GM19468 (cell line): Measurements from ENCODE around the gene FAM90A26.
"Not testable (repeated sequence)": the region's sequence is repeated elsewhere in the genome, so short reads cannot be mapped to it uniquely, and the experiment has no call there.

Experiments used
- ATAC-seq: cut with Tn5 transposase; IDR thresholded peaks from one replicate; pipeline ENCODE4 v1.9.1; 2021; ENCODE audit warnings: mild to moderate bottlenecking, moderate library complexity, moderate number of reproducible peaks; ENCODE audit not compliant: unreplicated experiment; ENCODE audit errors: extremely low read depth

Gene FAM90A26

DNA sequence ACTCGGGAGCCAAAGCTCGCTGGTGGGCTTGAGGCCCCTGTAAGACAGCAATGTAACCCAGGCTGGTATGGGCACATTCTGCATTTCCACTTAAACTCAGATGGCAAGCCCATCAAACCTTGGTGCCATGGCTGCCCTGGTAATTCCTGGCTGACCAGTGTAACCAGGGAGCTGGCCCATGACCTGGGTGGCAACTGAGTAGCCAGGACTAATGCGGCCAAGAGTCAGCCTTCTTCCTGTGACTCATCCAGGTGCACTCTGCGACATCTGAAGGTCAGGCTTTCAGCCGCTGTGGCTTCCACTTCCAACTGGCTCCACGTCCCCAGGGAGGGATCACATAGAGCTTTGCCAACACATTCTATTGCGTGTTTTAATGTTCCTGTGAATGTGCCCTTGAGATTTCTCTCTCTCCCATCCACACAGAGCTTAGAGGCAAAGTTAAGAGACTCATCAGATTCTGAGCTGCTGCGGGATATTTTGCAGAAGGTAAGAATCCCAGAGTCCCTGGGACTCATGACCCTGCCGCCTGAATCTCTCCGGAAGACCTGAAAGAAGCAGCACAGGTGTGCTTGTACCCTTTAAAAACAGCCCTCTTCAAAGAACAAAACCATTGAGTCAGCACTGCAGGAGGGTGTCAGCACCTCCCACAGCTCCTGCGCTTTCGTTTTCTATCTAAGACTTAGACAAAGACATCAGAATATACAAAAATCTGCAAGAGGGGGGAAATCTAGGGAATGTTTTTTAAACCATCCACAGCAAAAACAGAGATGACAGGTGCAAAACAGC lies 14.9 kb upstream of the FAM90A26 start:
- ATAC-seq, result not testable (repeated sequence)

DNA sequence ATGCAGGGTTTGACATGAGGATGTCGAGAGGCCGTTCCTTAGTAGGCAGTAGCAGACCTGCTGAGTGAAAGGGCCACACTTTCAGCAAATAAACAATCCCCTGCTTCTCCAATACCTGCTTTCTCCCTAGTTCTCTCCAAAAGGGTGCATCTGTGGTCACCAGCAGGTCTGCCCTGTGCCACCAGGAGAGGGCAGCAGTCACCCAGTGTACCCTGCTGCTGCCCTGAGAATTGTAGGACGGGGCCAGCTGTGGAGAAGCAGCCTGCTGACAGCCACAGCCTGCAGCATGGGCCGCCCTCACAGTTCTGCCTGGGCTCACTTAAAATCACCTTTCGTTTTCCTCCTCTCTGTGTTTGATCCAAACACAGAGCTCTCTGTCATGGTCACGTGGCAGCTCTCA lies 11.8 kb upstream of the FAM90A26 start:
- not testable (repeated sequence) for ATAC-seq

DNA sequence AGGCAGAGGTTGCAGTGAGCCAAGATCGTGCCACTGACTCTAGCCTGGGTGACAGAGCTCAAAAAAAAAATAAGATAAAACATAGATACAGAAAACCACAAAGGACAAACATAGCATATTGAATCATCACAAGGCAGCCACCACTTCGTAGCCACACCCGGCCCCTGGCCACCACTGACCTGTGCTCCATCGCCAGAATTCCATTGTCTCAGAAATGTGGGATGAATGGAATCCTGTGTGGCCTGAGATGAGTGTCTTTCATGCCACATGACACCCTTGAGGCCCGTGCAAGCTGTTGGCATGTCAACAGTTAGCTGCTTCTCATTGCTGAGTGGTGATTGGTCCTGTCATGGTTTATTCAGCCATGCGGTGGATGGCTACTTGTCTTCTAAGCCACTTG lies 10.2 kb upstream of the FAM90A26 start:
- ATAC-seq, result not testable (repeated sequence)

DNA sequence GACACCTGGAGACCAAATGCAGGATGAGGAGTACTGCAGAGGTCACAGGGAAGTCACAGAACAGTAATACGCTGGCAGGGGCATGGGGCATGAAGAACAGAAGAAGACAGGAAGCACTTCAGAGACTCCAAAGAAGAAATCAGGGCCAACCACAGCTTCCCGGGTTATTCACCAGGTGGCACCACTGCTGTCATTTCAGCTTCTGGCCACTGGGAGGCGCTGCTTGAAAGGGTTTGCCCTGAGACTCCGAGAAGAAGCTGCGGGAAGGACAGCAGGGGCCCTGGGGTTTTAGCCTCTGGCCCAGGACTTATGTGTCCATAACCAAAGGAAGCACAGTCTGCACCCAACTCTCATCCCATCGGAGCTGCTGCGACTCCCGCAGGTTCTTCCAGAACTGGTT lies 4.2 kb upstream of the FAM90A26 start:
- not testable (repeated sequence) for ATAC-seq

- ATAC-seq, result not testable (repeated sequence)
Measured at GRCh38 chr4:9210357-9210756, 40.1 kb downstream of the FAM90A26 start, which contains the start of gene USP17L10. Gene USP17L10 (plus strand): TSS chr4:9210657. CDS start chr4:9210657, 0 bp downstream.

- ATAC-seq, result not testable (repeated sequence)
Measured at GRCh38 chr4:9214701-9215100, 44.5 kb downstream of the FAM90A26 start.

DNA sequence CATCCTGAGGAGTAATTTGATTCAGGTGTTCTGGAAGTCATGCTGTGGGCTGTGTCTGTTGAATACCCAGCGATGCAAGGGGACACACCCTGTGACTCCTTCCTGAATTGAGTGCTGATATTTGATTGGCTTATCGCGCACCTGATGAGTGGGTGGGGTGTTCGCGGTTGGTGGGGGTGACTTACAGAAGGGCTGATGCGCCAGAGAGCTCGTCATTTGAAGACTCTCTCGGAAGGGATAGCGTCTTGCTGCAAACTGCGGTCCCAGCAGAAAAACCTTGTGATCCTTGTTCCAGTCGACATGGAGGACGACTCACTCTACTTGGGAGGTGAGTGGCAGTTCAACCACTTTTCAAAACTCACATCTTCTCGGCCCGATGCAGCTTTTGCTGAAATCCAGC lies 44.9 kb downstream of the FAM90A26 start, which contains the start of gene USP17L11:
USP17L11 (plus strand) TSS at position 301 of the 400 bp plus-strand sequence; CDS start at position 301, 0 bp downstream.
- ATAC-seq, result not testable (repeated sequence)

- ATAC-seq, result not testable (repeated sequence)
Measured at GRCh38 chr4:9219852-9220251, 49.6 kb downstream of the FAM90A26 start, which contains the start of gene USP17L12. Gene USP17L12 (plus strand): TSS chr4:9220152. CDS start chr4:9220152, 0 bp downstream.

DNA sequence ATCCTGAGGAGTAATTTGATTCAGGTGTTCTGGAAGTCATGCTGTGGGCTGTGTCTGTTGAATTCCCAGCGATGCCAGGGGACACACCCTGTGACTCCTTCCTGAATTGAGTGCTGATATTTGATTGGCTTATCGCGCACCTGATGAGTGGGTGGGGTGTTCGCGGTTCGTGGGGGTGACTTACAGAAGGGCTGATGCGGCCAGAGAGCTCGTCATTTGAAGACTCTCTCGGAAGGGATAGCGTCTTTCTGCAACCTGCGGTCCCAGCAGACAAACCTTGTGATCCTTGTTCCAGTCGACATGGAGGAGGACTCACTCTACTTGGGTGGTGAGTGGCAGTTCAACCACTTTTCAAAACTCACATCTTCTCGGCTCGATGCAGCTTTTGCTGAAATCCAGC lies 54.4 kb downstream of the FAM90A26 start, which contains the start of gene USP17L13:
USP17L13 (plus strand) TSS at position 301 of the 400 bp plus-strand sequence; CDS start at position 301, 0 bp downstream.
- ATAC-seq, result not testable (repeated sequence)
